Activated effector memory CD4-positive, alpha-beta T cell treated with Interleukin-2 at 50 U/mL for 16 hours (primary cell): Measurements from ENCODE around the gene ZNF354B.

ENCODE experiments used
- DNase-seq: peaks from one replicate; pipeline ENCODE4 v3.0.0-alpha.2; 2020

ZNF354B gene

DNA sequence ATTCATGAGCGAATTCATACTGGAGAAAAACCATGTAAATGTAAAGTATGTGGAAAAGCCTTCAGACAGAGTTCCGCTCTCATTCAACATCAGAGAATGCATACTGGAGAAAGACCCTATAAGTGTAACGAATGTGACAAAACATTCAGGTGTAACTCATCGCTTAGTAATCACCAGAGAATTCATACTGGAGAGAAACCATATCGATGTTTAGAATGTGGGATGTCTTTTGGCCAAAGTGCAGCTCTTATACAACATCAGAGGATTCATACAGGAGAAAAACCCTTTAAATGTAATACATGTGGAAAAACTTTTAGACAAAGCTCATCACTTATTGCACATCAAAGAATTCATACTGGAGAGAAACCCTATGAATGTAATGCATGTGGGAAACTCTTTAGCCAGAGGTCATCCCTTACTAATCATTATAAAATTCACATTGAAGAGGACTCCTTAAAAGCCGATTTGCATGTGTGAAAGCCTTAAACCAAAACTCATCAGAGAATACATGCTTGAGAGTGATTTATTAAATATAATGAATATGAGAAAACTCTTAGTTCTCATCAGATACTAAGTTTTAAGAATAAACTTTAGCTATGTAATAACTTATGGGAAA lies 24.2 kb downstream of the ZNF354B start:
- DNase-seq: no peak

DNA sequence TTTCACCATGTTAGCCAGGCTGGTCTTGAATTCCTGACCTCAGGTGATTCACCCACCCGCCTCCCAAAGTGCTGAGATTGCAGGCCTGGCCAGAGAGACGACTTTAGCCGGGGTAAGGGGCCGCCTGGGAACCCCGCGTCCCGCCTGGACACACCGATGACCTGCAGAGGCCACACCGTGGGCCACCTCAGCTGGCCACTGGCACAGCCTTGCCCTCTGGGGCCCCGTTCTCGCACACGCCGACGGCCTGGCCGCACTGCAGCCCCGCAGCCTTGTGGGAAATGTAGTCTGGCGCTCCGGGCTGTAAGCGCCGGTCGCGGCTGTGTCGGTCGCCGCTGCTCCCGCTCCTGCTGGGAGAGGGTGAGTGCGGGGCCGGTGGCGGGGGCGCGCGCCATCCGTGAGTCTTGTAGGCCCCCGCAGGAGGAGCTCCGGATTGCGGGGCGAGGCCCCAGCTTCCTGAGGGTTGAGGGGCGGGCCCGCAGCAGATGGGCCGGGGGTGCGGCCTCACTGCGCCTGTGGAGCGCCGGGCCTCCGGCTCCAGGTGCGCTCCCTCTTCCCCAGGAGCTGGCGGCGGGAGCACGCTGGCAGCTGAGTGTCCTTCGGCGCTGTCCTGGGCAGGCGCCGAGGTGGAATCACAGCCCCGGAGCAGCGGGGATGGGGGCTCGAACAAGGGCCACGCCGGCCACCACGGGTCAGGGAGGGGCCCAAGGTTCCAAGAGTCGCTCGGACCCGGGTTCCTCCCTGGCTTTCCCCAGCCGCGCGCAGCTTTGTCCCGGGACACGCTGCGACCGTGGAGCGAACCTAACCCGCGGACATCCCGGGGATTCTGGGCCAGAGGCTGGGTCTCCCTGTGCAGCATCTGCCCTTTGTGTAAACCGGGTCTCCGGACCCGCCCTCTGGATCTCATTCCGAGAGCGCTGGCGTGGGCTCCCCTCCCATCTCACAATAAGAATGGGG lies 36.1 kb downstream of the ZNF354B start, which contains the start of gene ZFP2:
Gene ZFP2, plus strand, starts transcription at position 299 of the 957 bp plus-strand sequence. CDS start 35,401 bp downstream, outside the sequence.
- DNase-seq: peak; percentile 5

DNA sequence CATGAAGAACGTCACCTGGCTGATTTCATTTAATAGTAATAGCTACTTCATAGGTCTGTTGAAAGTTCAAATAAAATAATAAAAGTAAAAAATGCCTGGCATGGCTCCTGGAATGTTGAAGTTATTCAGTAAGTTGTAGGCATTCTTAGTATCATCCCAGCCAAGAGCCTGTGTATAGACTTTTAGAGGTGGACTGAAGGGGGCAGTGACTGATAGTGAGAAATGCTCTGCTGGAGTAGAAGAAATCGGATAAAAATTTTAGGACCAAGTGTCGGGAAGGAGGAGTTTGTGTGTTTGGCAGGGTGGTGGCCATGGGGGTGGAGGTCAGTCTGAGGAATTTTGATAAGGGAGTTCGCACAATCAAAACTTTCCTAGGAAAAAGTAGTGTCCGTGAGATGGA lies 39.5 kb downstream of the ZNF354B start:
- no peak for DNase-seq

DNA sequence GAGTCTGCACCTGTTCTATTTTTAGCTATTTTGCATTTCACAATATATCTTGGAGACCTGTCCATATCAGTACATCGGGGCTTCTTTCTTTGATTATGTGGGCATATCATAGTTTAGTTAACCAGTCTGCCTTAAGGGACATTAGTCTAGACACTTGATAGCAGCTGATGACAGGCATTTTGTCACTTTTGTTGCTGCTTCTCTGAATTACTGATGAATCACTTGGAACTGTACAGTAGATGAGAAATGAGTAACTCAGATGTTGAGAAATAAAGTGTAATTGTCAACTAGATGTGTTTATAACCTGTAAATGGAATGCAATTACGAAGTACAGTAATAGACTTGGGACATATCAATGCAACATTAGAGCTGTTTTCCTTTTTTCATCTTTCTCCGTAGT lies 43.1 kb downstream of the ZNF354B start:
- DNase-seq: no peak

DNA sequence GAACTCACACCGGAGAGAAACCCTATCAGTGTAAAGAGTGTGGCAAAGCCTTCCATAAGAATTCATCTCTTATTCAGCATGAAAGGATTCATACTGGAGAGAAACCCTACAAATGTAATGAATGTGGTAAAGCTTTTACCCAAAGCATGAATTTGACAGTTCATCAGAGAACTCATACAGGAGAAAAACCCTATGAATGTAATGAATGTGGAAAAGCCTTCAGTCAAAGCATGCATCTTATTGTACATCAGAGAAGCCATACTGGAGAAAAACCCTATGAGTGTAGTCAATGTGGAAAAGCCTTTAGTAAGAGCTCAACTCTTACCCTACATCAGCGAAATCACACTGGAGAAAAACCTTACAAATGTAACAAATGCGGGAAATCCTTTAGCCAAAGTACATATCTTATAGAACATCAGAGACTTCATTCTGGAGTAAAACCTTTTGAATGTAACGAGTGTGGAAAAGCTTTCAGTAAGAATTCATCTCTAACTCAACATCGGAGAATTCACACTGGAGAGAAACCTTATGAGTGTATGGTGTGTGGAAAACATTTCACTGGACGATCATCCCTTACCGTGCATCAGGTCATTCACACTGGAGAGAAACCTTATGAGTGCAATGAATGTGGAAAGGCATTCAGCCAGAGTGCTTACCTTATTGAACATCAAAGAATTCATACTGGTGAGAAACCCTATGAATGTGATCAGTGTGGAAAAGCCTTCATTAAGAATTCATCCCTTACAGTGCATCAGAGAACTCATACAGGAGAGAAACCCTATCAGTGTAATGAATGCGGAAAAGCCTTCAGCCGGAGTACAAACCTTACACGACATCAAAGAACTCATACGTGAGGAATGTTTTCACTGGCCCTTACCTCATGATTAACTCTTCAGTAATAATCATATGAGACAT lies 72.3 kb downstream of the ZNF354B start:
- no peak for DNase-seq
